ENCODE results near the gene LMBR1. TPM values are rescaled to one million over a fixed set of nuclear protein-coding genes. Genes with fewer than 3 reads are reported as not detected.

LMBR1 gene
- total and polyA plus RNA-seq, 2 donors (not counting 1 experiment from before 2014, with no cell fraction given): 19.7 to 85.2 TPM

DNA sequence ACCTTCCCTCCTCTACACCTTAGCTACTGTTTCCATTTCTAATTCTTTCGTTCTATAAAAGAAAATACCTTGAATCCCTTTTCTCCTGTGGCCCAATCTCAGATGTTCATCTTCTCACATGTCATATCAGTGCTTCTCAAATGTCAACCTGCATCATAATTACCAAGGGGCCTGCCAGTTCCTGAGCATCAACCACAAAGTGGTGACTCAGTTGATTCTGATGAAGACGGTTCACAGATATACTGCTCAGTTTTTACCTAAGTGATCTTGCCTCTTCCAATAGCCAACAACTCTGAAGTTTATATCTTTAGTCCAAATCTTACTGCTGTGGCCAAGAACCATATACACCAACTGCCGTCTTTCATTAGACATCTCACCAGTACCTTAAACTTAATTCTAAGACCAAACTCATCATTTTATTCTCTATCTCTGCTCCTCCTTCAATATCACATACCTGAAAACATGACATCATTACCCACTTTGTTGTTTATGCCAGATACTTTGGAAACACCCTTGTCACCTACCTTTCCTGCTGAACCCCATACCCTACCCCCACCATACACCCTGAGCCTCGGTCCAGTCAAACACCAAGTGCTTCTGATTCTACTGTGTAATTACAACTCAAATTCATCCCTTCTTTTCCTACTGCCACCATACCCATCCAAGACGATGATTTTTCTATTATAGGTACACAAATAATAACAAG is 115.5 kb downstream of the LMBR1 start:
- Mint-ChIP-seq H3K9me3 (ENCODE audit: insufficient read depth) (peaks cover 2% of the 10 kb centered on the region), H3K4me1 (peaks cover 50% of the 10 kb centered on the region), H3K4me3 (no peak overlapping the region), H3K27me3 (no peaks in the 10 kb centered on the region), H3K27ac (peak overlapping the region; percentile 43)
- intact Hi-C loops (cut with micrococcal nuclease): no loop called here
- no peak for DNase-seq
- H3K27ac ChIP-seq (ENCODE audit: low read length in 2 of 2): no peak overlapping the region
- ChIA-PET CTCF (no interaction called here), POLR2A (no interaction called here)
- peaks cover 18 to 27% of the 10 kb centered on the region in 2 donors for H3K4me1 ChIP-seq (ENCODE audit: control insufficient read depth in 2 of 2, insufficient read depth in 2 of 2, low read length in 2 of 2)
- H3K9me3 ChIP-seq (ENCODE audit: control extremely low read depth in 1 of 3, control insufficient read depth in 2 of 3, insufficient read depth in 1 of 3, low read length in 2 of 3): no peaks in the 10 kb centered on the region
- ATAC-seq (ENCODE audit: low read depth): no peak
- no peak for TF ChIP-seq EZH2 (IDR thresholded peaks at IDR 0.05; ENCODE audit: borderline replicate concordance, insufficient read depth, low read depth, low read length, poor library complexity, severe bottlenecking)
- TF ChIP-seq, protein P1, sequence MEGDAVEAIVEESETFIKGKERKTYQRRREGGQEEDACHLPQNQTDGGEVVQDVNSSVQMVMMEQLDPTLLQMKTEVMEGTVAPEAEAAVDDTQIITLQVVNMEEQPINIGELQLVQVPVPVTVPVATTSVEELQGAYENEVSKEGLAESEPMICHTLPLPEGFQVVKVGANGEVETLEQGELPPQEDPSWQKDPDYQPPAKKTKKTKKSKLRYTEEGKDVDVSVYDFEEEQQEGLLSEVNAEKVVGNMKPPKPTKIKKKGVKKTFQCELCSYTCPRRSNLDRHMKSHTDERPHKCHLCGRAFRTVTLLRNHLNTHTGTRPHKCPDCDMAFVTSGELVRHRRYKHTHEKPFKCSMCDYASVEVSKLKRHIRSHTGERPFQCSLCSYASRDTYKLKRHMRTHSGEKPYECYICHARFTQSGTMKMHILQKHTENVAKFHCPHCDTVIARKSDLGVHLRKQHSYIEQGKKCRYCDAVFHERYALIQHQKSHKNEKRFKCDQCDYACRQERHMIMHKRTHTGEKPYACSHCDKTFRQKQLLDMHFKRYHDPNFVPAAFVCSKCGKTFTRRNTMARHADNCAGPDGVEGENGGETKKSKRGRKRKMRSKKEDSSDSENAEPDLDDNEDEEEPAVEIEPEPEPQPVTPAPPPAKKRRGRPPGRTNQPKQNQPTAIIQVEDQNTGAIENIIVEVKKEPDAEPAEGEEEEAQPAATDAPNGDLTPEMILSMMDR (IDR thresholded peaks at IDR 0.05): no peak
- no peak overlapping the region for H3K4me3 ChIP-seq (ENCODE audit: control extremely low read depth in 1 of 5, extremely low read depth in 1 of 5, insufficient read depth in 1 of 5, low read depth in 2 of 5, low read length in 4 of 5)
- no peaks in the 10 kb centered on the region for H4K20me1 ChIP-seq (ENCODE audit: control insufficient read depth, insufficient read depth, low read length, poor library complexity, severe bottlenecking)
- no peaks in the 10 kb centered on the region for H3K79me2 ChIP-seq (ENCODE audit: control insufficient read depth, insufficient read depth, low read length)
- no peaks in the 10 kb centered on the region for H3K27me3 ChIP-seq (replicated peaks in 1 of 4; ENCODE audit: control extremely low read depth in 1 of 4, control insufficient read depth in 3 of 4, insufficient read depth in 4 of 4, low read length in 3 of 4)
- no peak overlapping the region for H3K9ac ChIP-seq (ENCODE audit: low read length)
- WGBS (ENCODE audit: insufficient coverage): 83% methylated on average over 3 of the region's 5 CpGs
- no peak overlapping the region for H3K4me2 ChIP-seq (replicated peaks; ENCODE audit: low read depth, low read length, poor library complexity, severe bottlenecking)
- H3K36me3 ChIP-seq (replicated peaks in 1 of 2; ENCODE audit: control extremely low read depth in 1 of 2, control insufficient read depth in 1 of 2, extremely low read depth in 1 of 2, insufficient read depth in 2 of 2, low read length in 1 of 2): no peaks in the 10 kb centered on the region
- no peak overlapping the region for H2AFZ ChIP-seq (ENCODE audit: insufficient read depth, low read depth, low read length, poor library complexity, severe bottlenecking)

- H3K4me2 ChIP-seq (replicated peaks; ENCODE audit: low read depth, low read length, poor library complexity, severe bottlenecking): no peak overlapping the region
- no peak overlapping the region for H3K4me3 ChIP-seq (ENCODE audit: control extremely low read depth in 1 of 5, extremely low read depth in 1 of 5, insufficient read depth in 1 of 5, low read depth in 2 of 5, low read length in 4 of 5)
- H3K79me2 ChIP-seq (ENCODE audit: control insufficient read depth, insufficient read depth, low read length): no peaks in the 10 kb centered on the region
- H3K9me3 Mint-ChIP-seq (ENCODE audit: insufficient read depth): peaks cover 2% of the 10 kb centered on the region
- no CpG with 5 or more reads among the region's 2 CpGs for WGBS (ENCODE audit: insufficient coverage)
- peaks cover 51% of the 10 kb centered on the region for H3K4me1 Mint-ChIP-seq
- no peak overlapping the region for H3K27ac ChIP-seq (ENCODE audit: low read length in 2 of 2)
- CTCF ChIA-PET: no interaction called here
- H3K36me3 ChIP-seq (replicated peaks in 1 of 2; ENCODE audit: control extremely low read depth in 1 of 2, control insufficient read depth in 1 of 2, extremely low read depth in 1 of 2, insufficient read depth in 2 of 2, low read length in 1 of 2): no peaks in the 10 kb centered on the region
- H3K4me1 ChIP-seq (ENCODE audit: control insufficient read depth in 2 of 2, insufficient read depth in 2 of 2, low read length in 2 of 2): peaks cover 17 to 26% of the 10 kb centered on the region in 2 donors
- DNase-seq (no peak), ATAC-seq (ENCODE audit: low read depth) (no peak)
- no peak for TF ChIP-seq EZH2 (IDR thresholded peaks at IDR 0.05; ENCODE audit: borderline replicate concordance, insufficient read depth, low read depth, low read length, poor library complexity, severe bottlenecking)
- TF ChIP-seq, protein P1 (IDR thresholded peaks at IDR 0.05): no peak
- H3K27ac Mint-ChIP-seq: peak overlapping the region; percentile 4
- H2AFZ ChIP-seq (ENCODE audit: insufficient read depth, low read depth, low read length, poor library complexity, severe bottlenecking): no peak overlapping the region
- H3K27me3 Mint-ChIP-seq: no peaks in the 10 kb centered on the region
- intact Hi-C loops (cut with micrococcal nuclease): no loop called here
- POLR2A ChIA-PET: no interaction called here
- H4K20me1 ChIP-seq (ENCODE audit: control insufficient read depth, insufficient read depth, low read length, poor library complexity, severe bottlenecking): no peaks in the 10 kb centered on the region
- no peak overlapping the region for H3K9ac ChIP-seq (ENCODE audit: low read length)
- no peaks in the 10 kb centered on the region for H3K9me3 ChIP-seq (ENCODE audit: control extremely low read depth in 1 of 3, control insufficient read depth in 2 of 3, insufficient read depth in 1 of 3, low read length in 2 of 3)
- no peaks in the 10 kb centered on the region for H3K27me3 ChIP-seq (replicated peaks in 1 of 4; ENCODE audit: control extremely low read depth in 1 of 4, control insufficient read depth in 3 of 4, insufficient read depth in 4 of 4, low read length in 3 of 4)
- H3K4me3 Mint-ChIP-seq: no peak overlapping the region
Observed at GRCh38 chr7:156776527-156776926, 116.5 kb downstream of the LMBR1 start.
